Testis (tissue), 3 donors: Measurements from ENCODE around the gene DTNB. TPM values are rescaled to one million over a fixed set of nuclear protein-coding genes. Genes with fewer than 3 reads are reported as not detected.

Source experiments
- DNase-seq: peaks from one replicate; pipeline ENCODE4 v3.0.0-alpha.2; 2019
- H3K27ac ChIP-seq, 2 donors: fragments of 200-600 bp; sonication (generic); one replicate each; pipeline ENCODE4 v1.5.1; 2019
- H3K27me3 ChIP-seq: fragments of 200-600 bp; sonication (generic); one replicate; pipeline ENCODE4 v1.5.1; 2019
- H3K36me3 ChIP-seq: fragments of 200-600 bp; sonication (generic); one replicate; pipeline ENCODE4 v1.5.1; 2017; ENCODE audit warnings: low read depth; ENCODE audit errors: missing control alignments
- H3K4me1 ChIP-seq: fragments of 200-600 bp; sonication (generic); one replicate; pipeline ENCODE4 v1.5.1; 2019
- H3K4me3 ChIP-seq, 2 donors: fragments of 200-600 bp; sonication (generic); one replicate each; pipeline ENCODE4 v1.5.1; 2017 to 2019
- H3K9me3 ChIP-seq: fragments of 200-600 bp; sonication (generic); one replicate; pipeline ENCODE4 v1.5.1; 2017
- POLR2A ChIP-seq: fragments of 450-650 bp; IDR thresholded peaks from one replicate; pipeline ENCODE4 v1.6.1; 2017; ENCODE audit warnings: antibody characterized with exemption, mild to moderate bottlenecking, moderate library complexity
- WGBS, 2 donors: methylation state at CpG; one replicate each; pipeline ENCODE4 v1.1.5; 2018; 5-methylcytosine and 5-hydroxymethylcytosine counted together
- intact Hi-C: fragments of 100-400 bp; cut with DNase I; formaldehyde crosslinking; loops from one replicate; pipeline ENCODE4 v1.15.1; 2023; ENCODE audit warnings: low total_unique reads
- polyA plus RNA-seq: library from polyadenylated mRNA; stranded (reverse); fragments of 350-450 nt; fragmentation: Illumina TruSeq; extraction: RNeasy Lipid Tissue Mini Kit (QIAGEN cat#74804); gene quantifications from one replicate; pipeline ENCODE4 v1.2.3, GENCODE V29; 2014; ENCODE audit warnings: low read depth, low replicate concordance; ENCODE audit not compliant: insufficient read depth
- total RNA-seq, 2 donors: library from RNA; depleted of rRNA; stranded (reverse); fragments of >200 nt; gene quantifications; one replicate each; pipeline ENCODE4 v1.2.3, GENCODE V29; 2016
- TF ChIP-seq, protein P1 (sequence below), 3 experiments: fragments of 450-650 bp in 2 of 3; fragments of 200-600 bp in 1 of 3; sonication (generic) in 1 of 3; IDR thresholded peaks; one replicate each; pipeline ENCODE4 v1.5.1; 2016 to 2019; ENCODE audit warnings: antibody characterized with exemption in 3 of 3, mild to moderate bottlenecking in 2 of 3, moderate library complexity in 1 of 3

DTNB gene
- total and polyA plus RNA-seq, 3 donors from 2014 or later, result 21.9 to 47.3 (median 45.1) TPM

- Histone ChIP-seq H3K9me3 (no peaks in the 10 kb centered on the region), H3K4me1 (no peaks in the 10 kb centered on the region), H3K27me3 (no peaks in the 10 kb centered on the region), H3K4me3 (no peak overlapping the region), H3K27ac (no peak overlapping the region), H3K36me3 (no peaks in the 10 kb centered on the region)
- intact Hi-C loops, result no loop called here
- WGBS, 2 donors, result 86 to 91% methylated on average over 4 of the region's 4 CpGs
- TF ChIP-seq, protein P1, sequence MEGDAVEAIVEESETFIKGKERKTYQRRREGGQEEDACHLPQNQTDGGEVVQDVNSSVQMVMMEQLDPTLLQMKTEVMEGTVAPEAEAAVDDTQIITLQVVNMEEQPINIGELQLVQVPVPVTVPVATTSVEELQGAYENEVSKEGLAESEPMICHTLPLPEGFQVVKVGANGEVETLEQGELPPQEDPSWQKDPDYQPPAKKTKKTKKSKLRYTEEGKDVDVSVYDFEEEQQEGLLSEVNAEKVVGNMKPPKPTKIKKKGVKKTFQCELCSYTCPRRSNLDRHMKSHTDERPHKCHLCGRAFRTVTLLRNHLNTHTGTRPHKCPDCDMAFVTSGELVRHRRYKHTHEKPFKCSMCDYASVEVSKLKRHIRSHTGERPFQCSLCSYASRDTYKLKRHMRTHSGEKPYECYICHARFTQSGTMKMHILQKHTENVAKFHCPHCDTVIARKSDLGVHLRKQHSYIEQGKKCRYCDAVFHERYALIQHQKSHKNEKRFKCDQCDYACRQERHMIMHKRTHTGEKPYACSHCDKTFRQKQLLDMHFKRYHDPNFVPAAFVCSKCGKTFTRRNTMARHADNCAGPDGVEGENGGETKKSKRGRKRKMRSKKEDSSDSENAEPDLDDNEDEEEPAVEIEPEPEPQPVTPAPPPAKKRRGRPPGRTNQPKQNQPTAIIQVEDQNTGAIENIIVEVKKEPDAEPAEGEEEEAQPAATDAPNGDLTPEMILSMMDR (IDR thresholded peaks at IDR 0.05), result no peak
- no peak for TF ChIP-seq POLR2A
- no peak for DNase-seq
Observed at GRCh38 chr2:25481381-25482300, 191.7 kb downstream of the DTNB start.

DNA sequence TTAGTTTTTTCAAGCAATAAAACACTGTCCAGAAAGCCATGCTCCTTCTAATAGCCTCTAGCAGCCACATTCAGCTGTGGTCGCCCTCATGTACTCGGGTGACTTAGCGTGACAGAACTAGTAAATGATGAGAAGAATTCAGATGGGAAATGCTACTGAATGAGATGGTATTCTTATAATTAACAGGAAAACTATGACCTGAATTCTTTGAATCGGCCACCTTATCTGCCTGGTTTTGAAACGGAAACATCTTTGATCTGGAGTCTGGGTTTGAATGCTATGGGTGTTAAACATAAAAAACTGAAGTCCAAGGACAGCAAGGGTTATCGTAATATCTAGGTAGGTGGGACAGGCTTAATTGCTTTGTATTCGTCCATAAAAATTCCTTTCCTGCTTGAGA is 192.8 kb downstream of the DTNB start:
- H3K4me1 ChIP-seq, result no peaks in the 10 kb centered on the region
- H3K27ac ChIP-seq, result no peak overlapping the region
- WGBS, 2 donors, result 87 to 90% methylated on average over 7 of the region's 7 CpGs
- H3K36me3 ChIP-seq, result no peaks in the 10 kb centered on the region
- TF ChIP-seq, protein P1 (IDR thresholded peaks at IDR 0.05), result no peak
- TF ChIP-seq POLR2A, result no peak
- no peak overlapping the region for H3K4me3 ChIP-seq
- H3K27me3 ChIP-seq, result no peaks in the 10 kb centered on the region
- intact Hi-C loops, result no loop called here
- no peaks in the 10 kb centered on the region for H3K9me3 ChIP-seq
- DNase-seq, result no peak

- Histone ChIP-seq H3K27me3 (no peaks in the 10 kb centered on the region), H3K4me1 (no peaks in the 10 kb centered on the region), H3K9me3 (no peaks in the 10 kb centered on the region), H3K36me3 (no peaks in the 10 kb centered on the region), H3K4me3 (no peak overlapping the region), H3K27ac (no peak overlapping the region)
- no peak for DNase-seq
- intact Hi-C loops, result no loop called here
- no peak for TF ChIP-seq POLR2A
- TF ChIP-seq, protein P1 (IDR thresholded peaks at IDR 0.05), result no peak
- WGBS, 2 donors, result 88 to 94% methylated on average over 5 of the region's 5 CpGs
Observed at GRCh38 chr2:25479761-25480160, 193.6 kb downstream of the DTNB start.

GRCh38 chr2:25478736-25479135 is 194.6 kb downstream of the DTNB start:
- Histone ChIP-seq H3K27ac (no peak overlapping the region), H3K27me3 (no peaks in the 10 kb centered on the region), H3K9me3 (no peaks in the 10 kb centered on the region), H3K4me1 (no peaks in the 10 kb centered on the region), H3K4me3 (no peak overlapping the region), H3K36me3 (no peaks in the 10 kb centered on the region)
- no peak for DNase-seq
- WGBS, 2 donors, result 91 to 93% methylated on average over 11 of the region's 11 CpGs
- TF ChIP-seq, protein P1 (IDR thresholded peaks at IDR 0.05), result no peak
- no peak for TF ChIP-seq POLR2A
- intact Hi-C loops, result no loop called here
